GM18517 (cell line): ENCODE measurements around the gene ZNF341.

ENCODE experiments used
- ATAC-seq: cut with Tn5 transposase; IDR thresholded peaks from one replicate; pipeline ENCODE4 v1.9.1; 2021; ENCODE audit warnings: mild to moderate bottlenecking, moderate library complexity; ENCODE audit not compliant: unreplicated experiment

The ZNF341 gene

DNA sequence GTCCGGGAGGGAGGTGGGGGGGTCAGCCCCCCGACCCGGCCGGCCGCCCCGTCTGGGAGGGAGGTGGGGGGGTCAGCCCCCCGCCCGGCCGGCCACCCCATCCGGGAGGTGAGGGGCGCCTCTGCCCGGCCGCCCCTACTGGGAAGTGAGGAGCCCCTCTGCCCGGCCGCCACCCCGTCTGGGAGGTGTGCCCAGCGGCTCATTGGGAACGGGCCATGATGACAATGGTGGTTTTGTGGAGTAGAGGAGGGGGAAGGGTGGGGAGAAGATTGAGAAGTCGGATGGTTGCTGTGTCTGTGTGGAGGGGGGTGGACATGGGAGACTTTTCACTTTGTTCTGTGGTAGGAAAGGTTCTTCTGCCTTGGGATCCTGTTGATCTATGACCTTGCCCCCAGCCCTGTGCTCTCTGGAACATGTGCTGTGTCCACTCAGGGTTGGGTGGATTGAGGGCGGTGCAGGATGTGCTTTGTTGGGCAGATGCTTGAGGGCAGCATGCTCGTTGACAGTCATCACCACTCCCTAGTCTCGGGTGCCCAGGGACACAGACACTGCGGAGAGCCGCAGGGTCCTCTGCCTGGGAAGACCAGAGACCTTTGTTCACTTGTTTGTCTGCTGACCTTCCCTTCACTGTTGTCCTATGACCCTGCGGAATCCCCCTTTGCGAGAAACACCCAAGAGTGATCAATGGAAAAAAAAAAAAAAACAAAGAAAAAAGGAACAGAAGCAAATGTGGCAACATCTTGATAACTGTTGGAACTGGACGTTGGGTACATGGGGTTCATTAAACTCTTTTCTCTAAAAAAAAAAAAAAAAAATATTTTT lies 30.0 kb upstream of the ZNF341 start:
- ATAC-seq: no peak

DNA sequence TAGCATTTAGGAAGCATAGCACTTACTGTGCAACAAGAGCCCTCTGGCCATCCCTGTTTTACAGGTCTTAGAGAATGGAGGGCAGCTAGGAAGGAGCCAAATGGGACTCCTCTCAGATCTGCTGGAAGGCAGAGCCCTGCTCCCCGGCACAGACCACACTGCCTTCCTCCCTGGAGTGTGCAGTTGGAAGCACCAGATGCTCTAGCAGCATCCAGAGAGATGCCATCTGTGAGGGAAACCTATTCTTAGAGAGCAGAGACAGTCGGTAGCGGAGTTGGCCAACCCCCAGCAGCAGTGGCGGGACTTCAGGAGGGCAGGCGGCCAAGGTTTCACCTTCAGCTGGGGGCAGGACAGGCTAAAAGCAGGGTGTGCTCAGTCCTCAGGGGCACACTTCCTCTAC lies 28.9 kb upstream of the ZNF341 start:
- ATAC-seq: no peak

DNA sequence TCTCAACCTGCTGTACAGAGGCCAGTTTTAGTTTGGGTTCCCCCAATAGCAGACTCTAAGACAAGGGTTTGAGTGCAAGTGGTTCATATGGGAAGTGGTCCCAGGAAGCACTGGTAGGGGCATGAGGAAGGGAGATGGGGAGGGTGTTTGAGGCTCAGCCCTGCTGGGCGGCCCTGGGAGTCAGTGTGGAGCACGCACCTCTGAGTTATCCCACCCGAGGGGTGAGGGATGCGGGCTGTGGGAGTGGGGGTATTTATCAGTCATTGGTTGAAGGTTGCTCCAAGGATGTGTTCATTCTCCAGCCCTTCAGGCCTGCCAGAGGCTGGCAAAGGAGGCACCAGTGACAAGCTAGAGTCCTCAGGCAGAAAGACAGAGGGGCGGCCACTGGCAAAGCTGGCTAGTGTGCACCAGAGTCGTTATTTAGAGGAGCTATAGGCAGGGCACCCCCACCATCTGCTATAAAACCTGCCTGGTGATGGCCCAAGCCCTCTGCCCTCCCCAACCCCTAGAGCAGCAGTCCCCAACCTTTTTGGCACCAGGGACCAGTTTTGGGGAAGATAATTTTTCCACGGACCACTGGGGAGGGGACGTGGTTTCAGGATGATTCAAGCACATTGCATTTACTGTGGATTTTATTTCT lies 28.2 kb upstream of the ZNF341 start:
- no peak for ATAC-seq

DNA sequence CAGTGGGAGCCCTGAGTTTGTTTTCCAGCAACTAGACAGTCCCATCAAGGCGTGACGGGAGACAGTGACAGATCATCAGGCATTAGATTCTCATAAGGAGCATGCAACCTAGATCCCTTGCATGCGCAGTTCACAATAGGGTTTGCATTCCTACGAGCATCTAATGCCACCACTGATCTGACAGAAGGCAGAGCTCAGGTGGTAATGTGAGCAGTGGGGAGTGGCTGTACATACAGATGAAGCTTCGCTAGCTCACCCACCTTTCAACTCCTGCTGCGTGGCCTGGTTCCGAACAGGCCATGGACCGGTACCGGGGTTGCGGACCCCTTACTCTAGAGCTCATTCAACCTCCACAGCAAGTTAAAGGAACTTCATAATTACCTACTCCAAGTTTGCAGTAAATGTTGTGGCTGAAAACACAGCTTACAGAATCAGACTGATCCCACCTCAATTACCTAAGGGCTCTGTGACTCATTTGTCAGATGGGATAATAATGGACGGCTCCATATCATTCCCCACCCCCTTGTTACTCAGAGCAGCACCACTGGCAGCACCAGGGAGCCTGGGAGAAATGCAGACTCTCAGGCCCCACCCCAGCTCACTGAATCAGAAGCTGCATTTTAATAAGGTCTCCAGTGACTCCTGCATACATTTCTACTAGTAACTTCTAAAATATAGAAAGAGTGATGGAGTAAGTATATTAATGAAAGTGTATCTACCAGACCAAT lies 27.4 kb upstream of the ZNF341 start:
- ATAC-seq: no peak

DNA sequence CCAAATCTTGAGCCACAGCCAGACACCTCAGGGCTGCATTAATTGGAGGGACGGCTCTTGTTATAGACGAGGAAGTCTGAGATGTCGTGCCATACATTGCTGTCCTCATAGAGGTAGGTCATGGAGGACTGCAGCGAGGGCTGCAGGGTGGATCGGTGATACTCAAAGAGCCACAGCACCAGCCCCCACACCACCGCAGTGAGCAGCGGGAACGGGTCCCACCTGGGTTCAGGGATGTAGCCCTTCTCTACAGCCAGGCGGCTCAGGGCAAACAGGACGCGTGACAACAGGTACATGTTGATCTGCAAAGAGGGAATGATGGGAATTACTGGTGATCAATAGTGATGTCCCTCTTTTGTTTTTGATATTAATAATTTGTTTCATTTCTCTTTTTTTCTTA lies 24.1 kb upstream of the ZNF341 start:
- ATAC-seq: no peak

DNA sequence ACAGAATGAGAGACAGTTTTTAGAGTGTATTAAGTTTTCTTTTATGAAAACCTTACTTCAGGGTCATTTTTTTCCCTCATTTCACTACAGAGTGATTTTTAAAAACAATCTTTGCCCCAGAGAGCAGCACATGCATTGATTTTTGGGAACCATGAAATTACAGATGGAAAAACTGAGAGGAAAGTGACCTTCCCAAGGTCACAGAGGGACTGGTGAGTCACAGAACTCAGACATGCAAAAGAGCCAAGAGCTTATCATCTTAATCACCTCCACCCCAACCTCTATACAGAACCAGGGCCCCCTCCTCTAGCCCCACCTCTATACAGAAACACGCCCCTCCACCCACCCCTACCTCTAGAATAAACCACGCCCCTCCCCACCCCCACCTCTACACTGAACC lies 22.4 kb upstream of the ZNF341 start:
- ATAC-seq: no peak

DNA sequence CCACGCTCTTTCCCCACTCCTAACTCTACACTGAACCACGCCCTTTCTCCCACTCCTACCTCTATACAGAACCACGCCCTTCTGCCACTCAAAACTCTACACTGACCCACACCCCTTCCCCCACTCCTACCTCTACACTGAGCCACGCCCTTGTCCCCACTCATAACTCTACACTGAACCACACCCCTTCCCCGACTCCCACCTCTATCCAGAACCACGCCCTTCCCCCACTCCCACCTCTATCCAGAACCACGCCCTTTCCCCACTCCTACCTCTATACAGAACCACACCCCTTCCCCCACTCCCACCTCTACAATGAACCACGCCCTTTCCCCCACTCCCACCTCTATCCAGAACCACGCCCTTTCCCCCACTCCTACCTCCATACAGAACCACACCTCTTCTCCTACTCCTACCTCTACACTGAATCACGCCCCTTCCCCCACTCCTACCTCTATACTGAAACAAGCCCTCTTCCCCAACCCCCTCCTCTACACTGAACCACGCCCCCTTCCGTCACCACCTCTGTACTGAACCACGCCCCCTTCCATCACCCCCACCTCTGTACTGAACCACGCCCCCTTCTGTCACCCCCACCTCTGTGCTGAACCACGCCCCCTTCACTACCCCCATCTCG lies 21.8 kb upstream of the ZNF341 start:
- no peak for ATAC-seq

DNA sequence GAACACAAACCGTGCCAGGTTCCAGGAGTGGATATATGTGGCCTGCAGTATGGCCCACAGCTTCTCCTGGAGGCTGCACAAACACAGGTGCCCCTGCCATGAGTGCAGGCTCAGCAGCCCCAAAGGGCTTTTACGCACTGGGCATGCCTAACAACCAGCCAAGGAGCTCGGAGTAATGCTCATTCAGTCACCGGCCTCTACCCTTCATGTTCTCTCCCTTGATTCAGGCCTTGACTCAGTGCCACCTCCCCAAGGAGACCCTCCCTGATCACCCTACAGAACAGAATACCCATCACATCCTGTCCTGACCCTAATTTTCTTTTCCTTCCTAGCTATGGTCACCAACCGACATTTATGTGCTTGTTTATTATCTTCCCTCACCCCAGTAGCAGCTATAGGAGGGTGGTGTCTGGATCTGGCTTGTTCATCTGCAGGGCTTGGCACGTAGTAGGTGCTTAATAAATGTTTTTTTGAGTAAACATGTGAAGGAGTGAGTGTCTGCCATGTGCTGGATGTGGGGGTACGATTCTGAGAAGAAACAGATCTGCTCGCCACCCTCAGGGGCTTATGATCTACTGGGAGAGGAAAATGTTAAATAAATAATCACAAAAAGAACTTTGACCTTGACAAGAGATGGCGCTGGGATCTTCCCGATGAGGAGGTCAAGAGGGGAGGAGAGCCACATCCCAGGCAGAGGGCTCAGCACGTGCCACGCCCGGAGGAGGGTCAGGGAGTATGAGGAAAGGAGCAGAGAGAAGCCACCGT lies 20.9 kb upstream of the ZNF341 start:
- ATAC-seq: no peak

DNA sequence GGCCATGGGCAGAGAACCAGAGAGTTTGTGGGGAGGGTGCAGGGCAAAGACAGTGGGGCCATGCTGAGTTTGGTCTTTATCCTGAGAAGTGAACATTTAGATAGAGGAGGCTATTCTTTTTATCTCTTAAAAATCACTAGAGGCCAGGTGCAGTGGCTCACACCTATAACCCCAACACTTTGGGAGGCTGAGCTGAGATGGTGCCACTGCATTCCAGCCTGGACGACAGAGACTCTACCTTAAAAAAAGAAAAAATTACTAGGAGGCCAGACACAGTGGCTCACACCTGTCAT lies 20.4 kb upstream of the ZNF341 start:
- ATAC-seq: no peak

DNA sequence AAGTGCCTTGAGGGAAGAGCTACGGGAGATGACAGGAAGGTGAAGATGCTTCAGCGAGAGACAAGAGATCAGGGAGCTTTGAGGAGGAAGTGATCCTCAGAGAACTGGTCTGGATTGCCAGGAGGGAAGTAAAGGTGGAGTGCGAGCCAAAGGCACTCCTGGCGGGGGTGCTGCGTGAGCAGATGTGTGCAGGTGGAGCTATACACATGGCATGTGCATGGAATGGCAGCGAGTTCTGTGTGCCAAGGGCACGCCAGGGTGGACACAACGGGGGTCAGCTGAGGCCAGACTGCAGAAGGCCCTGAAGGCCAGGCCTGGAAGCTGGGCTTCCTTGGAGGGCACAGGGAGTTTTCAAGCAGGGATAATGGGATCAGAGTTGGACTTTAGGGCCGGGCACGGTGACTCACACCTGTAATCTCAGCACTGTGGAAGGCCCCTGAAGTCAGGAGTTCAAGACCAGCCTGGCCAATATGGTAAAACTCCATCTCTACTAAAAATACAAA lies 17.9 kb upstream of the ZNF341 start:
- no peak for ATAC-seq

DNA sequence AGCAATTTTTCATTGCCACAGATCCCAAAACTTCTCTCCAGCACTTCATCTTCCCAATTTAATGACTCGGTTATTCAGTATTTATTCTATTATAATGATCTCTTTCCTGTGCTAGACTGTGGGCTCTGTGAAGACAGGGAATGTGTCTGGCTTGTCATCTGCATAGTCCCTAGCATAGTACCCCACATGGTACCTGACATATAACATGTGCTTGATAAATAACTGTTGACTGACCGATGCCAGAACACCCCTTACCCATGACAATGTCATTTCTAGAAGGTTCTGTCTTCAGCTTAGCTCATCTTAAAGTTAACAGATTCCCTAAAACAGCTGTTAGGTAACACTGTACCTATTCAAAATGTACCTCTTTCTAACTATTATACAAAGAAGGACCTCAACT lies 15.3 kb upstream of the ZNF341 start:
- ATAC-seq: no peak

DNA sequence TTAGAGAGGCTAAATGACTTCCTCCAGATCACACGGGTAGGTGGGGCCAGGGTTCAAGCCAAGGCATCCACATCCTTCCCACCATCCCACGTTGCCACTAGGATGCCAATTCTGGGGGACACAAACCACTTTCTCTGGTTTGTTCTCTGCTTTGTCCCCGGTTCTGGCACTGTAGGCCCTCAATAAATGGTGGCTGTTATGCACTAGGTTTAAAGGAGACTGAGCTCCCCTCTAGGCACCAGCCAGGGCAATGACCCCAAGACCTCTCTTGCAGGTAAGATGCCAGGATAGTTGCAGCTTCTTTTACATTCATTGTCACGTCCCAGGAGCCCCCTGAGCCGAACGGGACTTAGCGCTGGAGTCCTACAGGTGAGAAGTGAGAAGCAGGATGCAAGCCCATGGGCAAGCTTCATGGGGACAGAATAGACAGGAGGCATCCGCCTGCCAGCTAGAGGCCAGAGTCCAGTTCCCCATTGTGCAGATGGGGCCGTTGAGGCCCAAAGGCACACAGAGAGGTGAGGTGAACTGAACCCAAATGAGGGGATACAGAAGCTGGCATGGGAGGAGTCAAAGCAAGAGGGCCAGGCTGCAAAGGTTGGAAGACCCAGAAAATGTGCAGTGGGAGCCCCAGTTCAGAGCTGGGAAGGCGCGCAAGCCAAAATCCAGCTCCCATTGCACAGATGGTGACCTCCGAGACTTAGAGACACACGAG lies 12.4 kb upstream of the ZNF341 start:
- no peak for ATAC-seq

DNA sequence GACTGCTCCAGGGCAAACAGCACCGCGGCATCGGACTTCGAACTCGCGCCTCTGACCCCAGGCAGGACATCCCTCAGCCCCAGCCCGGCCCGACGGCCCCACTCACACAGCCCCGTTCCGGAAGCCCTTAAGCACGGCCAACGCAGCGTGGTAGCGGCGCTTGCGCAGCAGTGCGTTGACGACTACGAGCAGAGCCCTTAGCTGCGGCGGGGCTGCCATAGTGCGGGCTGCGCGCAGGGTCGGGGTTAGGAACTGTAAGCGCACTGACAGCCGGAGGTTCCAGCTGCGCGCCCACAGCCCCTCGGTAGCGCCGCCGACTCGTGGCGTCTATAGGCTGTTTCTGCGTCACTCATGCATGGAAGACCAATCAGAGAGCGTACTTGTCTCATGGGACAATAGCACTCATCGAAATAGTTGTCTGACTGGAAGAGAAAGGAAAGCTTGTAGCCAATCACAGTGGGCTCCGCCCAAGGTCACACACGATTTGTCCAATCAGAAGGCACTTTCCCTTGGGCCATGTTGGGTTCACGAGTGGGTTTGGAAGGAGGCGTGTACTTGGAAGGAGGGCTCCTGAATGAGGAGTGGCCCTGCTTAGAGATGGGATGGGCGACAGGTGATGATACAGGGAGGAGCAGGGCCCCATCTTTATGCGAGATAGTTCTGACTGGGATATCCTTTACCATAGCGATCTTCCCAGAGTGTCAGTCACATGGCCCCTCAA lies 11.6 kb upstream of the ZNF341 start, which contains the start of gene PXMP4:
Gene PXMP4 (minus strand): TSS at position 322 of the 721 bp plus-strand sequence. CDS start 103 bp downstream, at position 219.
- ATAC-seq: peak; percentile 98

DNA sequence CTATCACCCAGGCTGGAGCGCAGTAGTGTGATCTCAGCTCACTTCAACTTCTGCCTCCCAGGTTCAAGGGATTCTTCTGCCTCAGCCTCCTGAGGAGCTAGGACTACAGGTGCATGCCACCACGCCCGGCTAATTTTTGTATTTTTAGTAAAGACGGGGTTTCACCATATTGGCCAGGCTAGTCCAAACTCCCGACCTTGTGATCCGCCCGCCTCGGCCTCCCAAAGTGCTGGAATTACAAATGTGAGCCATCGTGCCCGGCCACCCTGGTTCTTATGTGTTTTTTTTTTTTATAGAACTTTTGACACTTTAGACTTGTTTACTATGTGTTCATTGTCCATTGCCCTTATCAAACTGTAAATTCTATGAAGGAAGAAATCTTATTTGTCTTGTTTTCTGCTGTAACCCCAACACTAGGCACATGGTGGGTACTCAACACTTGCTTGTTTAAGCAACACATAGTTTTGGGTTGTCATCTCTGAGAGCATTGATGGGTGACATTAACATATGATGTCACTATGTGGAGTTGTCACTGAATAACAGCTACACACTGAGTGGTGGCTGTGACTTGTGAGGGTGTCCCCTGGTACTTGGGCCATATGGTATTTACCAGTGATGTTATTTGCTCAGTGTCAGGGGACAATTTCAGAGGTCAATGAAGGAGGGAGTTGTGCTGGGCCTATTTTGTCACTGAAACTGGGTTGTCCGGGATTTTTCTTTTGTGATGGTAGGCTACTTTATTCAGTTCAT lies 10.2 kb upstream of the ZNF341 start:
- no peak for ATAC-seq

DNA sequence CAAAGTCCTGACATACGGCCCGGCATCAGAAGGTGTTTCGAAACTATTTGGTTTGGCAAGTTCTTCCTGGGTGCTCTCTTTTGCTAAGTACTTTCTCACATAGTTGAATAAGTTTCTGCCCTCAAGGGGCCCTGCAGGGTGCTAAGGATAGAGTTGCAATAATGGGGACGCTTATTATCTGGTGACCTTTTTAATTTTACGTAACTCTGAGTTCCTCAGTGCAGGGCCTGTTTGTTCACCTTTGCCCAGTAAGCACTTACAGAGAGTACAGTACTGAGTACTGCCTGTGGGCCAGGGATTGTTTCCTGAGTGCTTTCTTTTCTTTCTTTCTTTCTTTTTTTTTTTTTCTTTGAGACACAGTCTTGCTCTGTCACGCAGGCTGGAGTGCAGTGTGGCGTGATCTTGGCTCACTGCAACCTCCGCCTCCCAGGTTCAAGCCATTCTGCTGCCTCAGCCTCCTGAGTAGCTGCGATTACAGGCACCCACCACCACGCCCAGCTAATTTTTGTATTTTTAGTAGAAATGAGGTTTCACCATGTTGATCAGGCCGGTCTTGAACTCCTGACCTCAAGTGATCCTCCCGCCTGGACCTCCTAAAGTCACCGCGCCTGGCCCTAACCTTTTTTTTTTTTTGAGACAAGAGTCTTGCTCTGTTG lies 7.2 kb upstream of the ZNF341 start:
- no peak for ATAC-seq

DNA sequence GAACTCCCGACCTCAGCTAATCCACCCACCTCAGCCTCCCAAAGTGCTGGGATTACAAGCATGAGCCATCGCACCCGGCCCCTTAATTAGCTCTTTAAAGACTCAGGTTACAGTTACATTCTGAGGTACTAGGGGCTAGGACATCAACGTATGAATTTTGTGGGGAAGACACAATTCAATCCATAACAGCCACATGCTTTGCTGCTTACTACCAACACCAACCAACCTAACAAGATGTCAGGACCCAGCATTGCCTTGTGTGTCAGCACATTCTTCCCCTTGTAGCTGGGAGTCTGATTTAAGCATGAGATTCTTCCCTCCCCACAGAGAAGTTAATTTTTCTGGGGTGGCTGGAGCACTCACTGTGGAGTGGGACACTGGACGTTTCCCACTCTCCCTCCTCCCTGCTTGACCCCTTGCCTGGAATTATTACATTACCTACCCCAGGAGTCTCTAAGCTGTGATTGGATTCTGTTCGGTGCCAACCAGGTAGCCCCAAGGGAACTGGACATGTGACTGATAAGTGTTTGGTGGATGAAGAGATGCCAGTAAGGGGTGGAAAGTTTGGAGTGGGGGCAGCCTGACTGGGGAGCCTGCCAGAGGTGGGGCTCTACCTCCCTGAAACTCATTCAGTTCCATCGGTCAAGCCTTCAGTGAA lies 6.1 kb upstream of the ZNF341 start:
- no peak for ATAC-seq

DNA sequence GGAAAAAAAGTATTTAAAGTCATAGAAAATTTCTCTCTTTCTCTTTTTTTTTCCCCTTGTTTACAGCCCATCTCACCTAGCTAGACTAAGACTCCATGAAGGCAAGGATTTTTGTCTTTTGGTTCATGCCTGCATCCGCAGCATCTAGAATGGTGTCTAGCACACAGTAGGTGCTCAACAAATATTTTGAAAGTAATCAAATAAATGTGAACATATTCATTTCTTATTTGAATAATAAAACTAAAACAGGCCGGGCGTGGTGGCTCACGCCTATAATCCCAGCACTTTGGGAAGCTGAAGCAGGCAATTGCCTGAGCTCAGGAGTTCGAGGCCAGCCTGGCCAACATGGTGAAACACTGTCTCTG lies 4.7 kb upstream of the ZNF341 start:
- ATAC-seq: no peak

DNA sequence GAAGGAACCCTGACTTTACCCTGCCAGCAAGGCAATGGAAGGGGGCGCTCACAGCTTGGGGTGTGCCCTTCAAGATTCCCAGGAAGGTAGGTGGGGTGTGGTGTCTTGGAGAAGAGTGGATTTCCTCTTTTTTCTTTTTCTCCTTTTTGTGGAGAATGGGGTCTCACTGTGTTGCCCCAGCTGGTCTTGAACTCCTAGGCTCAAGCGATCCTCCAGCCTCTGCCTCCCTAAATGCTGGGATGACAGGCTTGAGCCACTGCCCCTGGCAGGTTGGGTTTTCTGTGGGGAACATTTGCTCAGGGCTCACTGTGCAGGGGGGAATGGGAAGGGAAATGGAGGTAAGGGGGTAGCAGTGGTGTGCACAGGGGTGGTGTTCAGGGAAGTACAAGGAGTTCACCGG lies 4.0 kb upstream of the ZNF341 start:
- no peak for ATAC-seq
